GM12878 (cell line): ENCODE data around the gene CNN2. TPM values are rescaled to one million over a fixed set of nuclear protein-coding genes. Genes with fewer than 3 reads are reported as not detected.

Experiments
- ATAC-seq: fragments of 200-7000 bp; cut with Tn5 transposase; 3 replicates; pipeline ENCODE4 v1.9.1; 2020; ENCODE audit warnings: mild to moderate bottlenecking, moderate library complexity
- BruUV-seq: library from RNA; stranded (reverse); fragments of 400-500 nt; replicated peaks from 2 replicates; lab custom pipeline; 2021; lab: Mats Ljungman, UMichigan
- CTCF ChIA-PET: fragments of 300-600 bp; sonication (Branson Sonifier 250); formaldehyde crosslinking; extraction: SDS; loops from one replicate; lab custom pipeline; 2021; ENCODE audit warnings: inconsistent platforms; lab: Yijun Ruan, JAX
- POLR2A ChIA-PET: fragments of 350-600 bp; formaldehyde crosslinking; extraction: SDS; loops from one replicate; lab custom pipeline; 2021; ENCODE audit warnings: inconsistent platforms; lab: Charles Lee
- RAD21 ChIA-PET: fragments of 300-600 bp; sonication (Branson Sonifier 250); formaldehyde crosslinking; loops from one replicate; lab custom pipeline; 2023; ENCODE audit warnings: antibody characterized with exemption; ENCODE audit not compliant: unreplicated experiment; lab: Charles Lee
- SMC1A ChIA-PET: fragments of 300-600 bp; sonication (Branson Sonifier 250); formaldehyde crosslinking; loops from one replicate; lab custom pipeline; 2023; ENCODE audit not compliant: unreplicated experiment, uncharacterized antibody; lab: Charles Lee
- DNase-seq: peaks from one replicate; pipeline ENCODE4 v3.0.0-alpha.2; 2011; ENCODE audit warnings: low read depth, low spot score
- FAIRE-seq: peaks from 3 replicates; lab custom pipeline; 2011; peaks lifted over from hg19 to GRCh38; lab: Jason Lieb, UNC
- H2AFZ ChIP-seq: 2 replicates; pipeline ENCODE4 v1.6.0; 2011; ENCODE audit warnings: low read depth, low read length, control low read depth; ENCODE audit not compliant: control insufficient read depth
- H3K27ac ChIP-seq: 2 replicates; pipeline ENCODE4 v1.5.1; 2011; ENCODE audit warnings: control low read depth; ENCODE audit not compliant: control insufficient read depth, insufficient read depth
- H3K27me3 ChIP-seq, 2 experiments: replicated peaks in 1 of 2; 2 replicates each; pipeline versions ENCODE4 v1.6.0 to v1.6.1; 2011; ENCODE audit warnings: low read length in 1 of 2; ENCODE audit not compliant: control insufficient read depth in 2 of 2, insufficient read depth in 2 of 2
- H3K36me3 ChIP-seq, 2 experiments: 2 replicates each; pipeline ENCODE4 v1.5.1; 2011; ENCODE audit warnings: low read length in 1 of 2; ENCODE audit not compliant: control insufficient read depth in 2 of 2, insufficient read depth in 2 of 2
- H3K4me1 ChIP-seq: 2 replicates; pipeline ENCODE4 v1.6.1; 2011; ENCODE audit warnings: mild to moderate bottlenecking, low read length, moderate library complexity, mixed read lengths; ENCODE audit not compliant: control insufficient read depth, insufficient read depth
- H3K4me2 ChIP-seq: 2 replicates; pipeline ENCODE4 v1.6.0; 2011; ENCODE audit warnings: control low read depth; ENCODE audit not compliant: control insufficient read depth, insufficient read depth
- H3K4me3 ChIP-seq: fragments of 200-600 bp; sonication (generic); 2 replicates; pipeline ENCODE4 v1.5.1; 2016
- H3K79me2 ChIP-seq: 2 replicates; pipeline ENCODE4 v1.6.0; 2011; ENCODE audit warnings: low read length; ENCODE audit not compliant: control insufficient read depth, insufficient read depth
- H3K9ac ChIP-seq: 2 replicates; pipeline ENCODE4 v1.8.0; 2011; ENCODE audit warnings: low read length, control low read depth, mixed read lengths; ENCODE audit not compliant: control insufficient read depth, insufficient read depth
- H3K9me3 ChIP-seq: replicated peaks from 3 replicates; pipeline ENCODE4 v1.5.1; 2011; ENCODE audit warnings: mild to moderate bottlenecking, low read length; ENCODE audit not compliant: control insufficient read depth, insufficient read depth
- H4K20me1 ChIP-seq: 2 replicates; pipeline ENCODE4 v1.6.0; 2011; ENCODE audit not compliant: control insufficient read depth, insufficient read depth
- BRCA1 ChIP-seq: IDR thresholded peaks from 2 replicates; pipeline ENCODE4 v1.6.1; 2011; ENCODE audit warnings: low read depth, low read length, improper control_type of control experiment
- E2F4 ChIP-seq: IDR thresholded peaks from 2 replicates; pipeline ENCODE4 v1.6.1; 2012; ENCODE audit warnings: low read depth, low read length, improper control_type of control experiment
- KDM1A ChIP-seq: fragments of 200-600 bp; sonication (generic); IDR thresholded peaks from 2 replicates; pipeline ENCODE4 v1.6.1; 2016; ENCODE audit warnings: borderline replicate concordance
- PAX8 ChIP-seq: fragments of 450-650 bp; IDR thresholded peaks from 2 replicates; pipeline ENCODE4 v1.6.1; 2017; ENCODE audit warnings: mild to moderate bottlenecking, moderate library complexity
- POLR2A ChIP-seq: IDR thresholded peaks from 2 replicates; pipeline ENCODE4 v1.6.1; 2011; ENCODE audit warnings: low read depth, mild to moderate bottlenecking, low read length
- RBBP5 ChIP-seq: fragments of 200-600 bp; sonication (generic); conservative IDR thresholded peaks from 2 replicates; pipeline ENCODE4 v1.6.1; 2016
- REST ChIP-seq: IDR thresholded peaks from 2 replicates; pipeline ENCODE4 v1.6.1; 2012; ENCODE audit warnings: mild to moderate bottlenecking, low read depth, low read length
- ZBTB40 ChIP-seq: fragments of 450-650 bp; IDR thresholded peaks from 2 replicates; pipeline ENCODE4 v1.6.1; 2016; ENCODE audit warnings: mild to moderate bottlenecking, moderate library complexity, borderline replicate concordance
- WGBS: methylation state at CpG from one replicate; pipeline ENCODE4 v1.1.6; 2016; ENCODE audit warnings: low lambda C conversion rate; ENCODE audit not compliant: insufficient replicate concordance, insufficient coverage; ENCODE audit errors: missing lambda C conversion rate; 5-methylcytosine and 5-hydroxymethylcytosine counted together
- in situ Hi-C: fragments of 300-500 bp; cut with MboI; formaldehyde crosslinking; loops from 9 replicates; pipeline ENCODE4 v1.14.3; 2018; ENCODE audit warnings: mixed read lengths
- intact Hi-C: fragments of 100-400 bp; cut with micrococcal nuclease; formaldehyde crosslinking; loops from one replicate; pipeline ENCODE4 v1.14.2; 2022; ENCODE audit not compliant: unreplicated experiment
- polyA plus RNA-seq, 11 experiments: library from polyadenylated mRNA; depleted of rRNA in 4 of 11; unstranded in 6 of 11; stranded (reverse) in 5 of 11; fragments of >200 nt; fragmentation: Nextera tagmentation in 4 of 11; fragmentation: Illumina TruSeq in 1 of 11; extraction: Ambion mirVana in 4 of 11; extraction: Trizol in 1 of 11; gene quantifications; 1 replicate in 1 of 11; 2 replicates in 10 of 11; pipeline versions ENCODE4 v1.2.1 to v1.2.3, GENCODE V29; 2011 to 2016; ENCODE audit warnings: inconsistent platforms in 2 of 11, missing spikeins in 2 of 11, low read depth in 1 of 11
- total RNA-seq, 4 experiments: library from RNA; depleted of rRNA in 3 of 4; stranded (reverse); fragments of >200 nt in 3 of 4; fragmentation: Illumina TruSeq in 1 of 4; extraction: Trizol in 1 of 4; gene quantifications; 2 replicates each; pipeline versions ENCODE4 v1.2.1 to v1.2.3, GENCODE V29; 2013 to 2021

The CNN2 gene
- total and polyA plus RNA-seq, 10 of the 15 experiments (the other 5 are each of a cell fraction or from before 2014, with no cell fraction given) = 34.7 to 311 (median 172) TPM

GRCh38 chr19:995051-995827 is 31.2 kb upstream of the CNN2 start:
- no peak for ATAC-seq
- no TSS peak for BruUV-seq
- SMC1A ChIA-PET = no interaction called here
- Histone ChIP-seq H3K27me3 (no peaks in the 10 kb centered on the region), H3K4me1 (no peaks in the 10 kb centered on the region; the same call in 1 of the 2 replicates), H3K79me2 (no peaks in the 10 kb centered on the region), H3K27ac (no peak overlapping the region), H2AFZ (no peak overlapping the region), H4K20me1 (no peaks in the 10 kb centered on the region), H3K4me3 (no peak overlapping the region), H3K36me3 (peaks cover 4 to 6% of the 10 kb centered on the region in 2 experiments; a peak in 3 of 4 replicates)
- POLR2A ChIA-PET = no interaction called here
- intact Hi-C loops = loop anchor here (5.0 kb wide), 1 partner anchor 133 kb away; no protein-coding TSS in a partner anchor
- RAD21 ChIA-PET = interaction anchor here (3.3 kb wide), 1 partner anchor 11 kb away, joined by 11 read pairs; the partner anchor contains the start of gene WDR18
- CTCF ChIA-PET = no interaction called here
- WGBS = 69% methylated on average over 24 of the region's 26 CpGs
- TF ChIP-seq REST (no peak), POLR2A (peak; percentile 3; the same call in 1 of the 2 replicates), E2F4 (no peak), PAX8 (no peak), KDM1A (no peak), RBBP5 (no peak), BRCA1 (no peak), ZBTB40 (no peak)
- TF ChIP-seq, all 136 proteins: peak for 1
- Histone ChIP-seq H3K4me2 (no peak overlapping the region), H3K9me3 (no peaks in the 10 kb centered on the region), H3K9ac (no peak overlapping the region)
- in situ Hi-C loops = no loop called here
- FAIRE-seq (no peak), DNase-seq (no peak)
